GM18517 (cell line): ENCODE measurements around the gene GPR153.

ENCODE experiments used
- ATAC-seq: cut with Tn5 transposase; IDR thresholded peaks from one replicate; pipeline ENCODE4 v1.9.1; 2021; ENCODE audit warnings: mild to moderate bottlenecking, moderate library complexity; ENCODE audit not compliant: unreplicated experiment

Gene GPR153

DNA sequence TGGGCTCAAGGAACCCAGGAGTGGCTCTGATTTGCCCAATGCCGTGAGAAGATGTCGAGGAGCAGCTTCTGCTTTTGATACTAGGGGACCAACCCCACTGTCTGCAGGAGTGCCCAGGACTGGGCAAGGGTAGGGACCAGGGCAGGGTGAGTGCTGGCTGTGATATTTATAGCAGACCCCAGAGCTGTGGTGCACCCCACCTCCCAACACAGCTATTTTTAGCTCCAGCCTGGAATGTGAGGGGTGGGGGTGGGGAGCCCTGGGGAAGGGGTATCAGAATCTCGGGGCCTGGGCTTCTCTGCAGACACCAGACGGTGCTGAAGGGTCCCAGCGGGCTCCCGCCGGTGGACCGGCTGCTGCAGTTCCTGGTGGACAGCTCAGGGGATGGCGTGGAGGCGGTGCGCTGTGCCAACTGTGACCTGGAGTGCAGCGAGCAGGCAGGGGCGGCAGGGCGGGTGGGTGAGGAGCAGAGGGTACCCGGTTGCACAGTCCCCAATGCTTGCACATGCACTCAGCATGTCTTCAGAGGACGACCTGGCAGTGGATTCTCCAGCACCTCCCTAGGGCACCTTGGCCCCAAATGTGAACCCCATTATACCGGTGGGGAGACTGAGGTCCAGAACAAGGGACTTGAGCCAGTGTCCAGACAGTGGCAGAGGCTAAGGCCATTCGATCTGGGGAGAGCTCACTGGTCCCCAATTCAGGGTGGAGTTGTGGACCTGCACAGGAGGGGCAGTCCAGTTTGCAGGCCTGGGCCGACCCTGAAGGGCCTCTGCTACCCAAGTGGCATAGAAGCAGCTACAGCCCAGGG is 53.6 kb downstream of the GPR153 start:
- no peak for ATAC-seq

DNA sequence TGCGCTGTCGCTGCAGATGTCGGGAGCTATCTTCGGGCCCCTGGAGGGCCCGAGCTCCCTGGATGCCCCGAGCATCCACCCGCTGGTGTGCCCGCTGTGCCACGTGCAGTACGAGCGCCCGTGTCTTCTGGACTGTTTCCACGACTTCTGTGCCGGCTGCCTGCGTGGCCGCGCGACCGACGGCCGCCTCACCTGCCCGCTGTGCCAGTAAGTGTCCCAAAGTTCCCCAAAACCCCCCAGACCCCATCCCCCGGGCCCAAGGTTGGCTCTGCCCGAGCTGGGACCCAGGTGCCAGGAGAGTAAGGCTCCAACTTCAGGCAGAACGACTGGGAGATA is 54.4 kb downstream of the GPR153 start:
- no peak for ATAC-seq

- ATAC-seq: peak; percentile 59
Observed at GRCh38 chr1:6205849-6206519, 54.9 kb downstream of the GPR153 start, which contains the start of gene RNF207. RNF207 (plus strand) TSS chr1:6206119; CDS start chr1:6206536, 417 bp downstream.

GRCh38 chr1:6202256-6202655 is 58.6 kb downstream of the GPR153 start:
- ATAC-seq: no peak

GRCh38 chr1:6200188-6200809 is 60.6 kb downstream of the GPR153 start:
- ATAC-seq: no peak

GRCh38 chr1:6199298-6200187 is 61.4 kb downstream of the GPR153 start, which contains the start of gene RPL22:
RPL22 (minus strand) TSS chr1:6199595; CDS start chr1:6199573, 22 bp downstream.
- peak; percentile 90 for ATAC-seq

GRCh38 chr1:6198646-6199297 is 62.1 kb downstream of the GPR153 start:
- no peak for ATAC-seq

DNA sequence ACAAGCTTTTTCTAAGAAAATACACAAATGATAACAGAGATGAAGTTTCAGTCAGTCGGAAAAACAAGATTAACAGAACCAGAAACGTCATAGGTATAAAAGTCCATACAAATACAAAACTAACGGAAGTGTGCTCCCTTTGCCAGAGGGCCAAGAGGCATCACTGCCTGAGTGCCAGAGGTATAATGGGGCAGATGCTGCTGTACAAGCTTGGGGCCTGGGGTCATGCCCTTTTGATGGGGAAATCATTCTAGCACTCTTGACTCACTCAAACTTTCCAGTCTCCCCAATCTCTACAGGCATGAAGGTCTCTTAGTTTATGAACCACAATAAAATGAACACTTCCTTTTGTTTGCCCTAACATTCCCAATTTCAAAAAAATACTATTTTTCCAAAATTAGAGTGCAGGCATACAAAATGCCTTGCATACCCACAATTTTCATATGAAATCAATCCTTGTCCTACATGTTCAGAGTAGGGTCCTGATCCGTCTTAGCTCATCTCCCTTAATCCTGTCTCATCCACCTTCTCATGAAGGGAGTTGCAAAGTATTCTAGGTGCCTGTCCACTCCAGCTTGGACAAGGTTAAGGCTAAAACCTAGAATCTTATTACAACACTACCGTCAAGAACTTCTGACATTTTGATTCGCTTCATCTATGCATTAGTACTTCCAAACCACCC is 63.0 kb downstream of the GPR153 start:
- ATAC-seq: no peak
